CD4-positive, alpha-beta T cell treated with Interferon alpha-2 for 1 hour (primary cell): ENCODE measurements around the gene PACRG.

Source experiments
- DNase-seq, 2 donors: peaks; one replicate each; pipeline ENCODE4 v3.0.0-alpha.2; 2020 to 2022

Gene PACRG

GRCh38 chr6:163218361-163218894 lies 490.7 kb downstream of the PACRG start:
- DNase-seq: no peak

GRCh38 chr6:163226181-163226835 lies 498.5 kb downstream of the PACRG start:
- no peak for DNase-seq

GRCh38 chr6:163226836-163227485 lies 499.2 kb downstream of the PACRG start:
- DNase-seq: no peak

- DNase-seq: no peak
These were observed 500.3 kb downstream of the PACRG start for GRCh38 chr6:163228041-163228440.

DNA sequence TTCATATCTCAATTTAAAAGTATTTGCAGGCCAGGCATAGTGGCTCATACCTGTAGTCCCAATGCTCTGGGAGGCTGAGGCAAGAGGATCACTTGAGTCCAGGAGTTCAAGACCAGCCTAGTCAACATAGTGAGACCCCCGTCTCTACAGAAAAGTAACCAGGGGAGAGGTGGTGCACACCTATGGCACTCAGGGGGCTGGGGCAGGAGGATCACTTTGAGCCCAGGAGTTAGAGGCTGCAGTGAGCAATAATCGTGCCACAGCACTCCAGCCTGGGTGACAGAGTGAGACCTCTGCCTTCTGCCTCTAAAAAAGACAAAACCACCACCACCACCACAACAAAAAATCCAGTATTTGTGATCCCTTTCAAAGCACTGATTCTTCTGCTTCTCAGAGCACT lies 501.3 kb downstream of the PACRG start:
- no peak for DNase-seq

GRCh38 chr6:163230901-163231300 lies 503.1 kb downstream of the PACRG start:
- no peak for DNase-seq

DNA sequence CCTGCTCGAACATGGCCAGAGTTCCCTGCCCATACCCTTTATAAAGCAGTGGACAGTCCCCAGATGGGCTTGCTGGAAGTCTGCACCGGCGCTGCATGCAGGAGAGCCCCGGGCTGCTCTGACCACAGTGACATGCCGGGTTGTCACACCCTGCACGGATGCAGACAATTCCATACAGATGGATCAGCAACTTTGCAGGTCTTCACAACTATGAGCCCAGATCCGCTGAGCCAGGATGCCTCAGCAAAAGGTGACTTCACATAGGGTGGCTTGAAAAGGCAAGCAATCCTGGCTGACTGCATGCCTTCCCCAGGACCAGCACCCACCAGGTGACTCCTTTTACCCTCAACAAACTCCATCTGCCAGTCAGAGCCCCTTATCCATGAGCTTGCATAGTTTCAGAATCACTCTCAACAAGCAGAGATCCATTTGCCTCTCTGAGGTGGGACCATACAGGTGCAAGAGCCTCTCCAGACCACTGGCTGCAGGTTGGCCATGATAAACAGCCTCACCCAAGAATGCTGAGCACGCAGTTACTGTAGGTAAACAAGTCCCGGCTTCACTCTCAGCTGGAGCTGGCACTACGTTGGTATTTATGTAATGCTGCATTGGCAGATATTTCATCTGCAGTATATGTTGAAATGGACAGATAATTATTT lies 503.7 kb downstream of the PACRG start:
- DNase-seq: no peak

- no peak for DNase-seq
These were observed 504.3 kb downstream of the PACRG start for GRCh38 chr6:163232015-163232523.

GRCh38 chr6:163232649-163233048 lies 504.9 kb downstream of the PACRG start:
- no peak for DNase-seq

- DNase-seq: no peak
These were observed 509.3 kb downstream of the PACRG start for GRCh38 chr6:163237110-163237509.

- DNase-seq: no peak
These were observed 512.0 kb downstream of the PACRG start for GRCh38 chr6:163239572-163240340.

- DNase-seq: no peak
These were observed 512.8 kb downstream of the PACRG start for GRCh38 chr6:163240556-163240955.

DNA sequence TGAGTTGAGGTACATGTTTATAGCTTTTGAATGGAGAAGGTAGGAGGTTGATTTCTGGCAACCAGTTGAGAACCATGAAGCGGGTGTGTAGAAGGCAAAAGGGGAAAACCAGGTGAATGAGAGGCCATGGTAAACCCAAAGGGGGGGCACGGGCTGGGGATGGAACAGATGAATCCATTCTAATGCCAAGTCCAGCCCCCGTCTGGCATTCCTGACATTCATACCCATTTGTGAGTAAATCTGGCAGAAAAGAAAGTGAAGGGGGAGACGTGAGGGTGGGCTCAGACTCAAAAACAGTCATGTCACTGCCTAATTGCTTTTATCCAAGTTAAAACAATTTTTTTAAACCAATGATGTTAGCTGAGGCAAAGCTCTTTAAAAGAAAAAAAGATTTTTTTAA lies 513.9 kb downstream of the PACRG start:
- DNase-seq: no peak

DNA sequence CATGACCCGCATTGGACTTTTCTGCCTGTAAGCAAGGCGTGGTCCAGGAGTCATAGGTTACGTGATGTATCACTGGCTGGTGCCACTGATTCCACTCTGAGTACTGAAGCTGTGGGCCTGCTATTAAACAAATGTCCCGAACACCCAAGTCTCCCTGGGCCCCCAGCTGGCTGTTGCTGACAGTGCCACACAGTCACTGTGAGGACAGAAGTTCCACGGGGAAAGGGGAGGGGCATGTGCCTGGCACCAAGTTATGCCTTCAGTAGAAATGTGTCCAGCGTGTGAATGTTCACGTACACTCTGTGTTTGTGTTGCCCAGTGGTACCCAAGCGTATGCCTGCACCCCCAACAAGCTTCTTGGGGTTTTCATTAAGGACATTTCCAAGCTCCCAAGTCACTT lies 515.3 kb downstream of the PACRG start:
- no peak for DNase-seq

- no peak for DNase-seq
These were observed 516.2 kb downstream of the PACRG start for GRCh38 chr6:163243692-163244589.

- no peak for DNase-seq
These were observed 520.3 kb downstream of the PACRG start for GRCh38 chr6:163248051-163248450.

- DNase-seq: no peak
These were observed 521.9 kb downstream of the PACRG start for GRCh38 chr6:163249651-163250101.

DNA sequence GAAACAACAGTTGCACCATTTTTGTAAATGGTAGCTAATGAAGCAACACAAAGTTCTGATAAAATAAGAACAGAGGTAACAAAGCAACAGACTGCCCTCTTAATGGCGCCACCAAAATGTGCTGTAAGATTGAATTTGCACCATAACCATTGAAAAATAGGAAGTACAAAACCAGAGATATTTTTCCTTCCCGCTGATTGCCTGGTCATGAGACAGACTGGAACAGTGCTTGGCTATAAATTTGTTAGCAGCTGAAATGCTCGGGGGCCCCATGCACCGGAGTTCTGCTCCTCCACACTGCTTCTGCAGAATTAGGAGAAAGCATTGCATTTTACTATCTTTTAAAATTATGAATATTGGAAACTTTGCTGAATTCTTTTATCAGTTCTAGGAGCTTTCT lies 522.3 kb downstream of the PACRG start:
- no peak for DNase-seq

DNA sequence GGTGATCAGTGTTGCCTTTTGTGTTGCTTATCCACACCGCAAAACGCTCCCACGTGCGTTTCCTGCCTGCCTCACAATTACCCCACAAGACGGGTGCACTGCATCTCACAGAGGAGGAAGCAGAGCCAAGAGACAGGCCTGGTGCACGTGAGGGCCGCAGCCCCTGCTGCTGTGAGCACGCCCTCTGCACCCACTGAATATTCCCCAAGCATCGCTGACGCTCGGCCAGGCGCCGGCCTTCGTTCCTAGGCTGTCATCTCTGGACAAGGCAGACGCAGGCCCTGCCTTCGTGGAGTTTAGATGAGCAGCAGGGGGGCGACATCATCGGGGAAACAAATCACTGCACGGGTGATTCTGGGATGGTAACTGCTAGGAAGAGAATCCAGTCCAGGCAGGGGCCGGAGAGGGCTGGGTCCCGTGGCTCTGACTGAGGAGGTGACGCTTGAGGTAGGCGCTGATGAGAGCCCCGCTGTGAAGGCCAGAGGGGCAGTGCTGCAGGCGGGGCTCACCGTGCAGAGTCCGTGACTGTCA lies 524.4 kb downstream of the PACRG start:
- no peak for DNase-seq

DNA sequence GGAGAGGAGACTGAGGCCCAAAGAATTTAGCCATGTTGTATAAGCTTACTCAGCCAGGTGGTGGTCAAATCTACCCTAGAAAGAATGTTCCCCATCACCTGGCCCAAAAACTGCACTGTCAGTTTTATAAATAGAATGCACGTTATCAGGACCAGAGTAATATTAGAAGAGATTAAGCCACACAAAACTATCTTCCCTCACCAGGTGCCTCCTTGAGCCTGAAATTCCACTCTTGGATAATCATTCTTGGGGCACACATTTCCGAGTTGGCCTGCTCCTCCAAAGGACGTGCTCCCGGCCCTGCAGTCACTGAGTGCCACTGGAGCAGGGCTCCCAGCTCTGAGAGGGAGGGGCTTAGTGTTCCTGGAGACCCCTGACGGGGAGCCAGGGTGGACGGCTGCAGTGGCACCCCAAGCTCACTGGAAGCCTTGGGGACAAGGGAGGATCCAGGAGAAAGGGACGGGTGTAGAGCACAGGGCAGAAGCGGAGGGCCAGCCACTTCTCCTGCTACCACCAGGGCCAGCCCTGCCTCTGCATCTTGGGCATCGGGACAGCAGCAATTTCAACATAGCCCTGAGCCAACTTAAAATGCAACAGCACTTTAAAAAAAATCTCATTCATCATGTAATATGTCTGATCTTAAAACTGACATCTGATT lies 525.9 kb downstream of the PACRG start:
- DNase-seq: no peak

GRCh38 chr6:163254341-163254835 lies 526.6 kb downstream of the PACRG start:
- DNase-seq: no peak
